Measurements from ENCODE around the gene VMP1.
A peak's percentile ranks its signal among the peaks of the same experiment; 100 is the strongest.
"Not testable (repeated sequence)": the region's sequence is repeated elsewhere in the genome, so short reads cannot be mapped to it uniquely, and the experiment has no call there.

Gene VMP1

GRCh38 chr17:59791603-59792457 is 84.4 kb downstream of the VMP1 start:
- TF ChIP-seq Cebpa-rat (IDR thresholded peaks at IDR 0.05), result no peak
- peak overlapping the region in 10 of 11 experiments; percentile 18 to 99 (median 96); a peak in 18 of 22 replicates for H3K27ac ChIP-seq

GRCh38 chr17:59792458-59792823 is 85.0 kb downstream of the VMP1 start:
- H3K9ac ChIP-seq, result peak overlapping the region in 4 of 11 experiments; percentile 75 to 93 (median 91); a peak in 8 of 22 replicates
- not testable (repeated sequence) for H4K20me1 ChIP-seq; H3K27me3 ChIP-seq; H3K9me3 ChIP-seq (replicated peaks in 1 of 11); H3K4me3 ChIP-seq
- peak overlapping the region in 6 of 11 experiments; percentile 35 to 89 (median 70); a peak in 9 of 22 replicates for H3K4me2 ChIP-seq
- H3K36me3 ChIP-seq, result peaks cover 0 to 50% (median 36%) of the 10 kb centered on the region in 11 experiments; a peak in 19 of 22 replicates
- H3K27ac ChIP-seq, result peak overlapping the region in 8 of 11 experiments; percentile 46 to 99 (median 98); a peak in 16 of 22 replicates
- peaks cover 19 to 100% (median 73%) of the 10 kb centered on the region in 10 experiments for H3K4me1 ChIP-seq

More at GRCh38 chr17:59791603-59792457, 84.4 kb downstream of the VMP1 start:
- no peak overlapping the region for H3K4me3 ChIP-seq
- H3K4me2 ChIP-seq, result peak overlapping the region in 6 of 11 experiments; percentile 35 to 89 (median 70); a peak in 10 of 22 replicates
- H4K20me1 ChIP-seq, result no peaks in the 10 kb centered on the region
- H3K9me3 ChIP-seq (replicated peaks in 1 of 11), result no peaks in the 10 kb centered on the region
- peaks cover 0 to 48% (median 36%) of the 10 kb centered on the region in 11 experiments; a peak in 19 of 22 replicates for H3K36me3 ChIP-seq
- H3K4me1 ChIP-seq, result peaks cover 23 to 100% (median 73%) of the 10 kb centered on the region in 10 experiments
- no peaks in the 10 kb centered on the region for H3K27me3 ChIP-seq
- H3K9ac ChIP-seq, result peak overlapping the region in 5 of 11 experiments; percentile 17 to 93 (median 91); a peak in 9 of 22 replicates

GRCh38 chr17:59793205-59793604 is 85.8 kb downstream of the VMP1 start:
- H3K27ac ChIP-seq, result peak overlapping the region in 10 of 11 experiments; percentile 42 to 99 (median 96); a peak in 19 of 22 replicates
- H3K27me3 ChIP-seq, result no peaks in the 10 kb centered on the region
- no peak overlapping the region; a peak in 1 of 20 replicates for H3K4me3 ChIP-seq
- peaks cover 0 to 50% (median 36%) of the 10 kb centered on the region in 11 experiments; a peak in 19 of 22 replicates for H3K36me3 ChIP-seq
- H3K4me2 ChIP-seq, result peak overlapping the region in 10 of 11 experiments; percentile 10 to 89 (median 53); a peak in 15 of 22 replicates
- H3K4me1 ChIP-seq, result peaks cover 11 to 100% (median 74%) of the 10 kb centered on the region in 10 experiments
- H3K9me3 ChIP-seq (replicated peaks in 1 of 11), result no peaks in the 10 kb centered on the region
- H3K9ac ChIP-seq, result peak overlapping the region in 5 of 11 experiments; percentile 27 to 93 (median 91); a peak in 9 of 22 replicates
- no peaks in the 10 kb centered on the region for H4K20me1 ChIP-seq
- TF ChIP-seq Cebpa-rat (IDR thresholded peaks at IDR 0.05), result no peak

GRCh38 chr17:59796138-59796537 is 88.7 kb downstream of the VMP1 start:
- Histone ChIP-seq H3K27me3 (no peaks in the 10 kb centered on the region), H3K9me3 (replicated peaks in 1 of 11) (no peaks in the 10 kb centered on the region), H3K4me1 (peaks cover 7 to 100% (median 56%) of the 10 kb centered on the region in 10 experiments; a peak in 18 of 20 replicates), H3K9ac (peak overlapping the region in 1 of 11 experiments; percentile 16; a peak in 2 of 22 replicates), H3K27ac (peak overlapping the region in 6 of 11 experiments; percentile 21 to 99 (median 74); a peak in 9 of 22 replicates), H3K36me3 (peaks cover 0 to 42% (median 29%) of the 10 kb centered on the region in 11 experiments; a peak in 18 of 22 replicates), H4K20me1 (no peaks in the 10 kb centered on the region), H3K4me2 (peak overlapping the region in 7 of 11 experiments; percentile 34 to 73 (median 61); a peak in 11 of 22 replicates), H3K4me3 (no peak overlapping the region)
- no peak for TF ChIP-seq Cebpa-rat (IDR thresholded peaks at IDR 0.05)

- TF ChIP-seq Cebpa-rat (IDR thresholded peaks at IDR 0.05), result no peak
- H3K27ac ChIP-seq, result peak overlapping the region in 7 of 11 experiments; percentile 21 to 98 (median 56); a peak in 10 of 22 replicates
- H3K4me1 ChIP-seq, result peaks cover 7 to 100% (median 56%) of the 10 kb centered on the region in 10 experiments; a peak in 18 of 20 replicates
- no peak overlapping the region for H3K4me3 ChIP-seq
- no peaks in the 10 kb centered on the region for H3K27me3 ChIP-seq
- H3K9me3 ChIP-seq (replicated peaks in 1 of 11), result no peaks in the 10 kb centered on the region
- no peaks in the 10 kb centered on the region for H4K20me1 ChIP-seq
- H3K9ac ChIP-seq, result peak overlapping the region in 3 of 11 experiments; percentile 14 to 36 (median 20); a peak in 3 of 22 replicates
- peak overlapping the region in 10 of 11 experiments; percentile 29 to 81 (median 58); a peak in 18 of 22 replicates for H3K4me2 ChIP-seq
- peaks cover 0 to 42% (median 28%) of the 10 kb centered on the region in 11 experiments; a peak in 19 of 22 replicates for H3K36me3 ChIP-seq
Measured at GRCh38 chr17:59796785-59797205, 89.3 kb downstream of the VMP1 start.

GRCh38 chr17:59798111-59798510 is 90.7 kb downstream of the VMP1 start:
- peak overlapping the region in 5 of 11 experiments; percentile 61 to 81 (median 69); a peak in 8 of 22 replicates for H3K4me2 ChIP-seq
- peaks cover 7 to 100% (median 52%) of the 10 kb centered on the region in 10 experiments; a peak in 18 of 20 replicates for H3K4me1 ChIP-seq
- no peaks in the 10 kb centered on the region for H3K27me3 ChIP-seq
- peak overlapping the region in 7 of 11 experiments; percentile 6 to 98 (median 56); a peak in 8 of 22 replicates for H3K27ac ChIP-seq
- no peak for TF ChIP-seq Cebpa-rat (IDR thresholded peaks at IDR 0.05)
- H4K20me1 ChIP-seq, result no peaks in the 10 kb centered on the region
- no peak overlapping the region for H3K4me3 ChIP-seq
- H3K9ac ChIP-seq, result peak overlapping the region in 2 of 11 experiments; percentile 14 to 26; a peak in 3 of 22 replicates
- peaks cover 0 to 29% (median 20%) of the 10 kb centered on the region in 11 experiments; a peak in 18 of 22 replicates for H3K36me3 ChIP-seq
- H3K9me3 ChIP-seq (replicated peaks in 1 of 11), result no peaks in the 10 kb centered on the region

- Histone ChIP-seq H3K4me2 (peak overlapping the region in 5 of 11 experiments; percentile 19 to 62 (median 61); a peak in 7 of 22 replicates), H3K9me3 (replicated peaks in 1 of 11) (no peaks in the 10 kb centered on the region), H3K4me1 (peaks cover 7 to 96% (median 64%) of the 10 kb centered on the region in 10 experiments; a peak in 18 of 20 replicates), H3K27ac (peak overlapping the region in 8 of 11 experiments; percentile 12 to 98 (median 62); a peak in 13 of 22 replicates), H3K9ac (peak overlapping the region in 4 of 11 experiments; percentile 9 to 29 (median 24); a peak in 4 of 22 replicates), H3K4me3 (no peak overlapping the region), H3K36me3 (peaks cover 0 to 10% (median 5%) of the 10 kb centered on the region in 11 experiments; a peak in 5 of 22 replicates), H4K20me1 (no peaks in the 10 kb centered on the region), H3K27me3 (no peaks in the 10 kb centered on the region)
- TF ChIP-seq Cebpa-rat (IDR thresholded peaks at IDR 0.05), result no peak
Measured at GRCh38 chr17:59800530-59800942, 93.1 kb downstream of the VMP1 start.

GRCh38 chr17:59802160-59802559 is 94.7 kb downstream of the VMP1 start:
- peak overlapping the region in 8 of 11 experiments; percentile 19 to 98 (median 92); a peak in 16 of 22 replicates for H3K27ac ChIP-seq
- H3K36me3 ChIP-seq, result peaks cover 0 to 8% (median 0%) of the 10 kb centered on the region in 11 experiments; a peak in 2 of 22 replicates
- peak overlapping the region in 1 of 11 experiments; percentile 1; a peak in 1 of 22 replicates for H3K9ac ChIP-seq
- no peaks in the 10 kb centered on the region for H3K9me3 ChIP-seq (replicated peaks in 1 of 11)
- H4K20me1 ChIP-seq, result no peaks in the 10 kb centered on the region
- H3K4me3 ChIP-seq, result no peak overlapping the region
- peaks cover 0 to 94% (median 51%) of the 10 kb centered on the region in 10 experiments; a peak in 16 of 20 replicates for H3K4me1 ChIP-seq
- H3K4me2 ChIP-seq, result peak overlapping the region in 4 of 11 experiments; percentile 21 to 68 (median 52); a peak in 7 of 22 replicates
- H3K27me3 ChIP-seq, result no peaks in the 10 kb centered on the region
- no peak for TF ChIP-seq Cebpa-rat (IDR thresholded peaks at IDR 0.05)

Measured in BLaER1 treated with 17β-estradiol and CSF1 and Interleukin-3, amounts not matched to agents 10 nM and 100 nM (cell line).